ENCODE measurements around the gene MEMO1. TPM values are rescaled to one million over a fixed set of nuclear protein-coding genes. Genes with fewer than 3 reads are reported as not detected.

MEMO1 gene
- total RNA-seq, 2 donors from 2014 or later = 5.6 to 13.2 TPM

DNA sequence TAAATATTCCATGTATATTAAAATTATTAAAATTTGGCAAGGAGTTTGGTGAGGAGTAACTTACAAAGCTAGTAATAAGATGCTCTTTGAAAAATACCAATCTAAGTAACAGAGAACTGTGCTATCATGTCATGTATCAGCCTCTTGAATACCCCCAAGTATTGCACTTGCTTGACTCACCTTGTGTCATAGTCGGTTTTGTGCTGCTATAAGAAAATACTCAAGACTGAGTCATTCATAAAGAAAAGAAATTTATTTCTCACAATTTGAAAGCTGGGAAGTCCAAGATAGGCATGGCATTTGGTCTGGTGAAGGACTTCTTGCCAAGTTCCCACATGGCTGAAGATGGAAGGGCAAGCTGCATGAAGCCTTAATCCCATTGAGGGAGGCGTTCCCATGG lies 179.2 kb downstream of the MEMO1 start:
- ATAC-seq (no peak), DNase-seq (no peak)
- Histone ChIP-seq H3K27me3 (no peaks in the 10 kb centered on the region), H3K4me1 (no peaks in the 10 kb centered on the region), H3K36me3 (replicated peaks in 1 of 2; ENCODE audit: insufficient read depth in 1 of 2, low read depth in 2 of 2) (no peaks in the 10 kb centered on the region), H3K9me3 (peaks cover 0 to 8% (median 0%) of the 10 kb centered on the region in 3 donors), H3K4me3 (no peak overlapping the region), H3K27ac (no peak overlapping the region)
- intact Hi-C loops (cut with DNase I) = no loop called here
- 84 to 89% methylated on average over 2 of the region's 2 CpGs for WGBS, 2 donors
- TF ChIP-seq, protein P1, sequence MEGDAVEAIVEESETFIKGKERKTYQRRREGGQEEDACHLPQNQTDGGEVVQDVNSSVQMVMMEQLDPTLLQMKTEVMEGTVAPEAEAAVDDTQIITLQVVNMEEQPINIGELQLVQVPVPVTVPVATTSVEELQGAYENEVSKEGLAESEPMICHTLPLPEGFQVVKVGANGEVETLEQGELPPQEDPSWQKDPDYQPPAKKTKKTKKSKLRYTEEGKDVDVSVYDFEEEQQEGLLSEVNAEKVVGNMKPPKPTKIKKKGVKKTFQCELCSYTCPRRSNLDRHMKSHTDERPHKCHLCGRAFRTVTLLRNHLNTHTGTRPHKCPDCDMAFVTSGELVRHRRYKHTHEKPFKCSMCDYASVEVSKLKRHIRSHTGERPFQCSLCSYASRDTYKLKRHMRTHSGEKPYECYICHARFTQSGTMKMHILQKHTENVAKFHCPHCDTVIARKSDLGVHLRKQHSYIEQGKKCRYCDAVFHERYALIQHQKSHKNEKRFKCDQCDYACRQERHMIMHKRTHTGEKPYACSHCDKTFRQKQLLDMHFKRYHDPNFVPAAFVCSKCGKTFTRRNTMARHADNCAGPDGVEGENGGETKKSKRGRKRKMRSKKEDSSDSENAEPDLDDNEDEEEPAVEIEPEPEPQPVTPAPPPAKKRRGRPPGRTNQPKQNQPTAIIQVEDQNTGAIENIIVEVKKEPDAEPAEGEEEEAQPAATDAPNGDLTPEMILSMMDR (IDR thresholded peaks at IDR 0.05) = no peak
- TF ChIP-seq POLR2A (IDR thresholded peaks at IDR 0.05) = no peak

DNA sequence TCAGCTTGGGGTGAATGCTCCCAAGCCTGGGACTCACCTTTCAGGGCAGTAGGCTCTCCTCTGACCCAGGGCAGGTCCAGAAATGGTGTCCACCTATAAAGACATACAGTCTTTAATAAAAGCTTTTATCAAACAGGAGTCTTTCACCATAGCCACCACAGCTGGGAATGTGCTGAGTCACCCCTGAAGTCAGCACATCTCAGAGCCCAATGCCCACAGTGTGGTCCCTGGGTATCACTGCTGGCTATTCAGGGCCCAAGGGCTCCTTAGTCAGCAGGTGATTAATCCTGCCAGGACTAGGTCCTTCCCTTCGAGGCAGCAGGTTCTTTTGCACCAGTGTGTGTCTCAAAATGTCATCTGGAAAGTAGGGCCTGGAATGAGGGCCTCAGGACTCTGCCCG lies 181.9 kb downstream of the MEMO1 start:
- no peaks in the 10 kb centered on the region for H3K27me3 ChIP-seq
- ATAC-seq = no peak
- intact Hi-C loops (cut with DNase I) = no loop called here
- TF ChIP-seq, protein P1 (IDR thresholded peaks at IDR 0.05) = no peak
- no peak for TF ChIP-seq POLR2A (IDR thresholded peaks at IDR 0.05)
- no peak overlapping the region for H3K27ac ChIP-seq
- H3K4me3 ChIP-seq = no peak overlapping the region
- no peaks in the 10 kb centered on the region for H3K36me3 ChIP-seq (replicated peaks in 1 of 2; ENCODE audit: insufficient read depth in 1 of 2, low read depth in 2 of 2)
- peaks cover 0 to 10% (median 0%) of the 10 kb centered on the region in 3 donors for H3K9me3 ChIP-seq
- no peaks in the 10 kb centered on the region for H3K4me1 ChIP-seq
- no peak for DNase-seq
- WGBS, 2 donors = 70 to 80% methylated on average over 2 of the region's 2 CpGs

DNA sequence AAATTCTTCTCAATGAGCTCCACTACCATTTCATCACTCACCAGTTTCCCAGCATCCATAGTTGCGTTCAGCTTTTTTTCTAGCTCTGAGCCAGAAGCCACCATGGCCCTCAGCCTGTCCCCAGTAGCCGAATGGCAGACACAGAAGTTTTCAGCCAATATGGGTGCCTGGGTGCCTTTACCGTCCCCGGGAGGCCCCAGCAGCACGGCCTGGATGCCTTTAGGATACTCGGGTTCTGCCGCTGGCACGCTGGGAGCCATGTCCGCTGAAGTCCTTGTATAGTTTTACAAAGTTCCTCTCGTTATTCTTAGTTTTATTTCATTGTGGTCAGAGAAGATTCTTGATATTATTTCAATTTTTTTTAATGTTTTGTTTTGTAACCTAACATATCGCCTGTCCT lies 187.2 kb downstream of the MEMO1 start:
- ATAC-seq = no peak
- no peaks in the 10 kb centered on the region for H3K36me3 ChIP-seq (replicated peaks in 1 of 2; ENCODE audit: insufficient read depth in 1 of 2, low read depth in 2 of 2)
- no peak overlapping the region for H3K4me3 ChIP-seq
- TF ChIP-seq, protein P1 (IDR thresholded peaks at IDR 0.05) = no peak
- TF ChIP-seq POLR2A (IDR thresholded peaks at IDR 0.05) = no peak
- H3K9me3 ChIP-seq = peaks cover 0 to 16% (median 0%) of the 10 kb centered on the region in 3 donors
- no peaks in the 10 kb centered on the region for H3K4me1 ChIP-seq
- H3K27me3 ChIP-seq = no peaks in the 10 kb centered on the region
- 82 to 84% methylated on average over 11 of the region's 11 CpGs for WGBS, 2 donors
- no peak for DNase-seq
- no peak overlapping the region for H3K27ac ChIP-seq
- intact Hi-C loops (cut with DNase I) = no loop called here

DNA sequence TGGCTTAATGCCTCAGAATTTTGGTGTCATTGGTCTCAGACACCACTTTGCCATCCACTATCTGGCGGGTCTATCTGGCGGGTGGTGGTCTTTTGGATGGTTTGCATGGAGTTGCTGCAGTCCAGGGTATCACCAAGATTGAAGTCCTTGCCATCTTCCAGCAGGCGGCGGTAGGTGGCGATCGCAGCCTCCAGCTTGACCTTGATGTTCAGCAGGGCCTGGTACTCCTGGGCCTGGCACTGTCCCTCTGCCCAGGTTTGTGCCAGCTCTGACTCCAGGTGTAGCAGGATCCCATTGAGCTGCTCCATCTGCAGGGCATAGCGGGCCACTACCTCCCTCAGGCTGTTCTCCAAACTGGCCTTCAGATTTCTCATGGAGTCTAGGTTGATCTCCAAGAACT lies 188.2 kb downstream of the MEMO1 start:
- no peak for ATAC-seq
- H3K9me3 ChIP-seq = peaks cover 0 to 16% (median 0%) of the 10 kb centered on the region in 3 donors
- intact Hi-C loops (cut with DNase I) = no loop called here
- TF ChIP-seq, protein P1 (IDR thresholded peaks at IDR 0.05) = no peak
- no peak for TF ChIP-seq POLR2A (IDR thresholded peaks at IDR 0.05)
- 84 to 95% methylated on average over 6 to 7 of the region's 7 CpGs for WGBS, 2 donors
- no peak overlapping the region for H3K27ac ChIP-seq
- no peak overlapping the region for H3K4me3 ChIP-seq
- no peaks in the 10 kb centered on the region for H3K27me3 ChIP-seq
- DNase-seq = no peak
- H3K36me3 ChIP-seq (replicated peaks in 1 of 2; ENCODE audit: insufficient read depth in 1 of 2, low read depth in 2 of 2) = no peaks in the 10 kb centered on the region
- H3K4me1 ChIP-seq = no peaks in the 10 kb centered on the region

Other genes starting within 250 kb of the MEMO1 start
- 10 to 100 TPM; 24.7 to 43.3 TPM for gene DPY30, start 28.8 kb upstream of the MEMO1 start, total RNA-seq
- gene SPAST, start 52.5 kb upstream of the MEMO1 start, total RNA-seq = 10 to 100 TPM; 10.6 to 23.7 TPM
- 10 to 100 TPM; 11.4 to 12.9 TPM for gene SLC30A6, start 154.9 kb upstream of the MEMO1 start, total RNA-seq